GM23248 (cell line): Measurements from ENCODE around the gene CCDC186.
"Not testable (repeated sequence)": the region's sequence is repeated elsewhere in the genome, so short reads cannot be mapped to it uniquely, and the experiment has no call there.

Experiments used
- EZH2 ChIP-seq: fragments of 200-600 bp; sonication (generic); IDR thresholded peaks from 2 replicates; pipeline ENCODE4 v1.6.1; 2018; ENCODE audit warnings: antibody characterized with exemption, mild to moderate bottlenecking; ENCODE audit not compliant: insufficient read depth, poor library complexity, severe bottlenecking
- EZH2phosphoT487 ChIP-seq: fragments of 200-600 bp; sonication (generic); IDR thresholded peaks from 2 replicates; pipeline ENCODE4 v1.6.1; 2018; ENCODE audit warnings: antibody characterized with exemption, moderate library complexity, mild to moderate bottlenecking, low read depth; ENCODE audit not compliant: insufficient read depth

GRCh38 chr10:114140827-114141226 is 33.2 kb downstream of the CCDC186 start:
- TF ChIP-seq EZH2, EZH2phosphoT487: not testable (repeated sequence)
